Right forelimb (tissue), 1 donor: ENCODE measurements around the gene PHACTR2.
"Not testable (repeated sequence)": the region's sequence is repeated elsewhere in the genome, so short reads cannot be mapped to it uniquely, and the experiment has no call there.

Experiments used
- DNase-seq: peaks from one replicate; pipeline ENCODE4 v3.0.0-alpha.2; 2018

PHACTR2 gene

DNA sequence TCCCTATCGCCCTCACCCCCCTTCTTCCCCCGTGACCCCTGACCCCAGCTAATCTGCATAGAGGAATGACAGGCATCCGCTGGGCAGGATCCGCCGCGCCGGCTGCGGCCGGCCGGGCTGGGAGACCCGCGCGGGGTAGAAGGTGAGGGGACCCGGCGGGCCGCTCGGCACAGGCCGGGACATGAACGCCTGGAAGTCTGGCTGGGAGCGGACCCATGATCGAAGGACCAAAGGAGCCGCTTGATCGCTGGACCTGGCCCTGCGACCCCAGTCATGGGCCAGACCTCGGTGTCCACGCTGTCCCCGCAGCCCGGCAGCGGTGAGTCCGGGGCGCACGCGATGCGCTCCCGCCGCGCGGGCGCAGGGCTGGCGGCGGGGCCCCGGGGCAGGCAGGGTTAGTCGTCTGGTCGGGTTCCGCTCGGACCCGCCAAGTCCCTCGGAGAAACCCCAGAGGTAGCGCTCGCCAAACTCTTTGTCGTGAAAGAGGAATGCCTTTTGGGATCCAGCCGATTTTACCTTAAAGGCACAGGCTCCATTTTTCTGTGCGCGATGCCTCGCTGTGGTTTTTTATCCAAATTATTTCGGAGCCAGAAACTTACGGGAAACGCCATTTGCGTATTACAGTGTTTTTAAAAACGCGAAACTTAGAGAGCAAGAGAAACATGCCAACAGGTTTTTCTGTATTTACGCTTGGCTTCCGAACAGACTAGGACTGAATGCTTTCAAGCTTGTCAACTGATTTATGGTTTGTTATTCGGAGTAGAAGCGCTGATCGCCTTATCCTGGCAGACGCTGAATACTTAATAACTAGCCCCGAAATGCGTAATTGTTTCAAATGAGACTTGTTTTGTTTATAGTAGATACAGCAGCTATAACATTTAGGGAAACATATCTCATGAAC is at the start of gene PHACTR2:
TSS of gene PHACTR2 (plus strand) at position 75 of the 901 bp plus-strand sequence. CDS start at position 274, 199 bp downstream.
- DNase-seq: peak; percentile 94

DNA sequence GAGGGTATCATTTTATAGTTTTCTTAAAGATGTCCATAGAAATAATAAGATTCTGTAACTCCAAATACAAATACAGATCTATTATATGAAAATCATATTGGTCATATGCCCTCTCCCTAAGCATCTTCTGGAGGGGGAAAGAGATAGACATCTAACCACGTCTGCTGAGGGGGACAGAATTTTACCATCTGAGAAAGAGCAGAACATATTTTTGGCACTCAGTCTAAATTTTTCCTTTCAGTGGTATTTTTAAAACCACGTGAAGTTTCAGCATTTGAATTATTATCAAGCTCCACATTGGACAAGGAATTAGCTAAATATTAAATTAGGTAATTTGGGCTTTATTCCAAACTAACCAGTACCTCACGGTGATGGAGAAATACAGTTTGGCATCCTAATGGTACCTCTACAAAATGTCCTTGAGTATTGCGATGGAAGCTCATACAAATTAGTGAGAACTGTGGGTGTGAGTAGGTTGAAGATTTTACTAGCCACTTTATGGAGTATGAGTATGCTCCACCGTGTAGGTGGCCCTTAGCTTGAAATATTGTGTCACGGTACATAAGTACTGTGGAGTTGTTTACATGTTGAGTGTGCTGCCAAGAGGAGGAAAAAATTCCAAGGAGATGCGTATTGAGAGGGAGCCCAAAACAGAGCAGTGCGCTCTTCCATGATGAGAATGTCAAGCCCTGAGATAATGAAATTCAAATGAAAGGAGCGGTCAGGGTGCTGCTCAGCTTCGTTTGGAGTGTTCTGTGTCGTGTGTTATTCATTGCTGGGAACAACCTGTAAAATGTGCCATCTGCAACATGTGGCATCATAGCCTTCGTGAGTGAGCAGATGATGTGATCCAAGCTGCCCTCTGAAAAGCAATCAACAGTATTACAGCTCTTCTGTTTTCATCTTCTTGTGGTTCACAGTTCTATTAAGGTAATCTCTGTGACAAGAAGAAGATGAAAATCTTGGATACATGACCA is 48.4 kb upstream of the PHACTR2 start:
- no peak for DNase-seq

DNA sequence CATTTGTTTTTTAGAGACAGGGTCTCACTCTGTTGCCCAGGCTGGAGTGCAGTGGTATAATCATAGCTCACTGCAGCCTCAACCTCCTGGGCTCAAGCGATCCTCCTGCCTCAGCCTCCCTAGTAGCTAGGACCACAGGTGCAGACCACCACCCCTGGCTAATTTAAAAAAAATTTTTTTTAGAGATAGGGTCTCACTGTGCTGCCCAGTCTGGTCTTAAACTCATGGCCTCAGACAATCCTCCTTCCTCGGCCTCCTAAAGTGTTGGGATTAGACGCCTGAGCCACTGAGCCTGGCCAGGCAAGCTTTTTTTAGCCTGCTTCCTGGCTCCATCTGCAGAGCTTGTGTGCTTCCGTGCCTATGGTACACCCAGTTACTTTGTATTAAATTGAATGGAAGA is 46.6 kb upstream of the PHACTR2 start:
- DNase-seq: not testable (repeated sequence)

DNA sequence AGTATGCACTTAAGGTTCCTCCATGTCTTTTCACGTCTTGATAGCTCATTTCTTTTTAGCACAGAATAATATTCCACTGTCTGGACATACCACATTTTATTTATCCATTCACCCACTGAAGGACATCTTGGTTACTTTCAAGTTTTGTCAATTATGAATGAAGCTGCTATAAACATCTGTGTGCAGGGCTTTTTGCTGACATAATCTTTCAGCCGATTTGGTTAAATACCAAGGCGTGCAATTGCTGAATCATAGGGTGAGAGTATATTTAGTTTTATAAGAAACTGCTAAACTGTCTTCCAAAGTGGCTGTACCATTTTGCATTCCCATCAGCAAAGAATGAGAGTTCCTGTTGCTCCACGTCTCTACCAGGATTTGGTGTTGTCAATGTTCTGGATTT is 44.9 kb upstream of the PHACTR2 start:
- DNase-seq: no peak

DNA sequence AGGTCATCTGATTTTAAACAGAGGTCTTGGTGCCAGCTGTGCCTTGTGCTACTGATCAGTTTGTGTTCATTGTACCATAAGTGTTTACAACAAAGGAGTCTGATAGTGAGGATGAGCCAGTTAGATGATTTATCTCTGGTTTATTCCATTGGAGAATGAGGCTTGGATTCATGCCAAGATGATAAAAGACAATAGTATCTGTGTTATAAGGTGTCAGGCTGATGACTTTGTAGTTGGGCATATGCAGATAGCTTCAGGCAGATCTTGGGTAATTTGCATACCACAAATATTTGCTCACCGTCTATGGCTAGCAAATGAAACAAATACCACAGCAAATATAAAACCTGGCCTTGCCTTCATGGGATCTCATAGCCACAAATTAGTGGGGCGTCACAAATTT is 43.3 kb upstream of the PHACTR2 start:
- no peak for DNase-seq

DNA sequence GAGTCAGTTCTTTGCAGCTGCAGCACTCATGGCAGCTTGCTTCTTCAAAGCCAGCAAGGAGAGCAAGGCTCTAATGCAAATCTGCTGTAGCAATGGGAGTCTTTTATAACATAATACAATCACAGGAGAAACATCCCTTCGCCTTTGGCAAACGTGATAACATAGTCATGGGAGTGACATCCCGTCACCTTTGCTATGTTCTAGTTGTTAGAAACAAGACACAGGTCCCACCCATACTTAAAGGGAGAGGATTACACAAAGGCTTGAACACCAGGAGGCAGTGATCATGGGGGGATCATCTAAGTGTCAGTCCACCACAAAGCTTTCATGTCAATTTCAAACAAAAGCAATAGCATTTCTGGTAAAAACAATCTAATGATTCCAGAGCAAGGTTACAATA is 40.1 kb upstream of the PHACTR2 start:
- no peak for DNase-seq

DNA sequence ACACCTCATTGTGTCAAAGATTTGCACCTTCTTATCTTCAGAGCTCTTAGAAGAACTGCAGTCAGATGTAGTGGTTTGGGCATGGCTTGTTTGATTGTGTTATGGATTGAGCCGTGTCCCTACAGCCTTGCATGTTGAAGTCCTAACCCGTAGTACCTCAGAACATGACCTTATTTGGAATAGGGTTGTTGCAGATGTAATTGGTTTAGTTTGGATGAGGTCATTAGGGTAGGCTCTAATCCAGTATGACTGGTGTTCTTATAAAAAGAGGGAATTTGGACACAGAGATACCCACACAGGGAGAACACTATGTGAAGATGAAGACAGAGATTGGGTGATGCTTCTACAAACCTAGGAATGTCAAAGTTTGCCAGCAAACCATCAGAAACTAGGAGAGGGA is 35.4 kb upstream of the PHACTR2 start:
- DNase-seq: no peak

DNA sequence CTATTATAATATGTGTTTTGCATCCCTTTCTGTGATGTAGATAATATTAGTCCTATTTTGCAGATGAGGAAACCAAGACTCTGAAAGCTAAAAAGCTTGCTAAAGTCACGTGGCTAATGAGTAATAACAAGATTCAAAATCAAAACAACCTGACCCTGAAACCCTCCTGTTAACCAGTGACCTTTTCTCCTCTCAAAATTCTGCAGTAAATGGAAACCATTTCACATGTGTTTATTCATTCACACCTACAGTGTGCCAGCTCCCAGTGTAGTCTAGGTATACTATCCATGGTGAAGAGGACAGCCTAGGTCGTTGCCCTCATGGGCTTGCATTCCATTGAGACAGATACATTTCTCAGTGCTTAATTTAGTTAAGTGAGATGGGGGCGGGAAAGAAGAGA is 30.6 kb upstream of the PHACTR2 start:
- DNase-seq: no peak

DNA sequence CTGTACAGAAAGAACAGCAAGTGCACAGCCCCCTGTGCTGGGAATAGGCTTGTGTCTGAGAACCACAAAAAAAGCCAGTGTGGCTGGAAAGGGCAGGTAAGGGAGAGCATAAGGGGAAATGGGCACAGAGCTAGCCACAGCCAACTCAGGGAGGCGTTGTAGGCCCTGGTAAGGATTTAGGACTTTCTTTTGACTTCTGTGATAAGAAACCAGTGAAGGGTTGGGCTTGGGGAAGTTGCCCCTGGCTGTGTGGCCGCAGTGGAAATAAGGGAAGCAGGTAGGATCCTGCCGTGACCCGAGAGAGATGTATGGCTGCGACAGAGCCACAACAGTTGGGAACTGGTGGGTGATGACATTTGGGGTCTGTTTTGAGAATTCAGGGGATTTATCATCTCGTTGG is 30.0 kb upstream of the PHACTR2 start:
- no peak for DNase-seq

DNA sequence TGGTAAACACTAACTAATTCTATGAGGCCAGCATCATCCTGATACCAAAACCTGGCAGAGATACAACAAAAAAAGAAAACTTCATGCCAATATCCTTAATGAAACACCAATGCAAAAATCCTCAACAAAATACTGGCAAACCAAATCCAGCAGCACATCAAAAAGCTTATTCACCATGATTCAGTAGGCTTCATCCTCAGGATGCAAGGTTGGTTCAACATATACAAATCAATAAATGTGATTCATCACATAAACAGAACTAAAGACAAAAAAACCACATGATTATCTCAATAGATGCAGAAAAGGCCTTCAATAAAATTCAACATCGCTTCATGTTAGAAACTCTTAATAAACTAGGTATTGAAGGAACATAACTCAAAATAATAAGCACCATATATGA is 28.4 kb upstream of the PHACTR2 start:
- not testable (repeated sequence) for DNase-seq

DNA sequence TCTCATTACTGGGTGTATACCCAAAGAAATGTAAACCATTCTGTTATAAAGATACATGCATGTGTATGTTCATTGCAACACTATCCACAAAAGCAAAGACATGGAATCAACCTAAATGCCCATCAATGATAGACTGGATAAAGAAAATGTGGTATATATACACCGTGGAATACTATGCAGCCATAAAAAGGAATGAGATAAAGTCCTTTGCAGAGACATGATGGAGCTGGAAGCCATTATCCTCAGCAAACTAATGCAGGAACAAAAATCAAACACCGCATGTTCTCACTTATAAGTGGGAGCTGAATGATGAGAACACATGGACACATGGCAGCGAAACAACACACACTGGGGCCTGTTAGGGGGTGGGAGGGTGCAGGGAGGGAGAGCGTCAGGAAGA is 26.4 kb upstream of the PHACTR2 start:
- DNase-seq: not testable (repeated sequence)

DNA sequence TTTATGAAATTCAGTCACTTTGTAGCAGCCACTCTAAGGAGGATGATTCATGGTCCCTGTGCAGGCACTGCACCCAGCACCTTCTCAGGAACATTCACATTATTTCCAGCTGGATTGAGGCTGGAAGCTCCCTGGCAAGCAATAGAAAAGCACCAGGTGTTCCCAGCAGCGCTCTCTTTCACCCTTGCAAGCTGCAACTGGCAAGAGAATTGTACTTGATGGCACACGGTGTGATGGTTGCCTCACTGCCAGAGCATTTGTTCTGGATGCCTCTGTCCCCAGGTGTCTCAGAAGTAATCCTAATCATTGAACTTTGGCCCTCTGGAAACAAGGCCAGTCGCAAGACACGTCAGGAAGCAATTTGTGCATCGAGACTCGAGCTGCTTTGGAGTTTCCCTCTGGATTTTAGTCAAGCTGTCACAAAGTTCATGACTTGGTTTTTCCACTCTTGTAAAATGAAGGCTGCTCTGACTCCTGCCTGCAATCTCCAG is 24.9 kb upstream of the PHACTR2 start:
- peak; percentile 47 for DNase-seq

DNA sequence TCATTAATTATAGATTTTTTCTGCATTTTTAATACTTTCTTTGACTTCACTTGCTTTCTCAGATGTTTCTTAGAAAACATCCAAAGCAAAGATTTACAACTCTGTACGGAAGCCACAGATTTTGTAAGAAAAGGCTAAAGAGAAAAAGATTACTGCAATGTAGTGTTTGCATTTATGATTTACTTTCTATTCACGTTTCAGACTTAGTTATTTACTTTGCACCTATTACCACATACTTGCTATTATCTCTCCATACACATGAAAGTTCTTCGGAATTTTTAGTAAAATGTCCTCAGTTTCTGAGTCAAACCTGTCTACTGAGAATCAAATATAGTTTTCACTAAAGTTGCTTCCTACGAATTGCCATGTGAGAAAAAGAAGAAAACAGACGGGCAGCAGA is 22.2 kb upstream of the PHACTR2 start:
- DNase-seq: no peak

DNA sequence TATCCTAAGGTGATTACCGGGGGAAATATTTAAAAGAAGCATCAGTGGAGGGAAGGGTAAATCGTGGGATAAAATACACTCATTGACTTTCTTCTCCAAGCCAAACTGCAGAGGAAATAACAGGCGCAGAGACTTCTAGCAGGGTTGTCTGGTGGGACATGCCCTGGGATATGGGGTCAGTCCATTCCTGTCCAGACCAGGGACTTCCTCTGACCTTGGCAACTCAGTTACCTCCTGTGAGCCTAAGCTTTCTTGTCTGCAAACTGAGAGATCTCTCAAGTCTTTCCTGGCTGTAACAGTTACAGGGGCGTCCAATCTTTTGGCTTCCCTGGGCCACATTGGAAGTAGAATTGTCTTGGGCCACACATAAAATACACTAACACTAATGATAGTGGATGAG is 21.7 kb upstream of the PHACTR2 start:
- DNase-seq: no peak

DNA sequence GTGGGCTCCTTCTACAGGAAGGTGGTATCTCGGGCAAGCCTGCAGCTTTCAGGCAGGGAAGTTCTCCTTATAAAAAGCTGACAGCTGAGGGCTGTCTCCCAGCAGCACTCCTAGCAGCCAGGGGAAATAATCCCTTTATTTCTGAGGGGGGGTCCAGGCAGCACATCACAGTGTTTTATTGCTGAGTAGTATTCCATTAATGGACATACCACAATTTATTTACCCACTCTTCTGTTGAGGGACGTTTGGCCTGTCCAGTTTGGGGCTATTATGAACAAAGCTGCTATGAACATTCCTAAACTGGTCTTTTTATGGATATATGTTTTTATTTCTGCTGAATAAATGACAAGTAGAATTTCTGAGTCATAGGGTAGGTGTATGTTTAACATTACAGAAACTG is 20.0 kb upstream of the PHACTR2 start:
- no peak for DNase-seq

DNA sequence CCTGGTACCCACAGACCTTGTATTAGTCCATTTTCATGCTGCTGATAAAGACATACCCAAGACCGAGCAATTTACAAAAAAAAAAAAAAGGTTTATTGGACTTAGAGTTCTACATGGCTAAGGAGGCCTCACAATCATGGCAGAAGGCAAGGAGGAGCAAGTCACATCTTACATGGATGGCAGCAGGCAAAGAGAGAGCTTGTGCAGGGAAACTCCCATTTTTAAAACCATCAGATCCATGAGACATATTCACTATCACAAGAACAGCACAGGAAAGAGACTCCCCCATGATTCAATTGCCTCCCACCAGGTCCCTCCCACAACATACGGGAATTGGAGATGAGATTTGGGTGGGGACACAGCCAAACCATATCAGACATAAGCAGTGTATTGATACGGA is 17.6 kb upstream of the PHACTR2 start:
- not testable (repeated sequence) for DNase-seq

DNA sequence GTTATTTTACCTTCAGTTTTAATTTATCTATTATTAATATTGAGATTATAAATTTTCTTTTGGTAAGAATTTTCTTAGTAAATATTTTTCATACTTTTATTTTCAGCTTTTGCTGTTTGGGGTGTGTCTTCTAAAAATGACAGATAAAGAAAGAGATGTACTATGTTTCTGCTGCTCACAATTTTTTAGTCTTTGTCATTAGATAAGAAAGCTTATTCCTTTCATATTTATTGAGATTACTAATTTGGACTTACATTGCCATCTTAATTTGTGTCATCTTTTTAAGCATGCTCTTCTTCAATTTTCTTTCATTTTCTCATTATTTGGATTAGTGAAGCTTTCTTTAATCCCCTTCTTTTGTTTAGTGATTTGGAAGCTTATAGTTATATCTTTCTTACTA is 13.6 kb upstream of the PHACTR2 start:
- DNase-seq: no peak

DNA sequence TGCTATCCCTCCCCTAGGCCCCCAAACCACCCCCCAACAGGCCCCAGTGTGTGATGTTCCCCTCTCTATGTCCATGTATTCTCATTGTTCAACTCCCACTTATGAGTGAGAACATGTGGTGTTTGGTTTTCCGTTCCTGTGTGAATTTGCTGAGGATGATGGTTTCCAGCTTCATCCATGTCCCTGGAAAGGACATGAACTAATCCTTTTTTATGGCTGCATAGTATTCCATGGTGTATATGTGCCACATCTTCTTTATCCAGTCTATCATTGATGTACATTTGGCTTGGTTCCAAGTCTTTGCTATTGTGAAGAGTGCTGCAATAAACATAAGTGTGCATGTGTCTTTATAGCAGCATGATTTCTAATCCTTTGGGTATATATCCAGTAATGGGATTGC is 11.8 kb upstream of the PHACTR2 start:
- not testable (repeated sequence) for DNase-seq

DNA sequence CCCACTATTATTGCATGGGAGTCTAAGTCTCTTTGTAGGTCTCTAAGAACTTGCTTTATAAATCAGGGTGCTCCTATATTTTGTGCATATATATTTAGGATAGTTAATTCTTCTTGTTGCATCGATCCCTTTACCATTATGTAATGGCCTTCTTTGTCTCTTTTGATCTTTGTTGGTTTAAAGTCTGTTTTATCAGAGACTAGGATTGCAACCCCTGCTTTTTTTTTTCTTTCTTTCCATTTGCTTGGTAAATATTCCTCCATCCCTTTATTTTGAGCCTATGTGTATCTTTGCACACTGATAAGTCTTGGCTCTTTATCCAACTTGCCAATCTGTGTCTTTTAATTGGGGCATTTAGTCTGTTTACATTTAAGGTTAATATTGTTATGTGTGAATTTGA is 8.3 kb upstream of the PHACTR2 start:
- DNase-seq: not testable (repeated sequence)

DNA sequence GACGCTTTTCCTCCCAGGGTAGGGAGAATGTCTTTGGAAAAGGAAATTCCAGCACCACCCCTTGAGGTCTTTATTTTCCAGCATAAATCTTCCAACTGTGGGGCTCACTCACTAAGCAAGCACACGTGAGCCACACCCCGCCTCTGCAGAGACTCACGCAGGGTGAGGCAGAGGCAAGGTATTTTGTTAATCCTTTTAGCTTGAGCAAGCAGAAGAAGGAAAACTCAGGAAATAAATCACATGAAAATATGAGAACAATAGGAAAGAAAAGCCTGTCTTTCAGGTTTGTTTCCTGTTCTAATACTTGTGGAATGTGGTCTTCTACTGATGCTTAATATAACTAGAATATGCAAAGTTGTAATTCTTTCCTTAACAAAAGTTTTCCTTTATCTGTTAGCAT is 4.1 kb upstream of the PHACTR2 start:
- no peak for DNase-seq

DNA sequence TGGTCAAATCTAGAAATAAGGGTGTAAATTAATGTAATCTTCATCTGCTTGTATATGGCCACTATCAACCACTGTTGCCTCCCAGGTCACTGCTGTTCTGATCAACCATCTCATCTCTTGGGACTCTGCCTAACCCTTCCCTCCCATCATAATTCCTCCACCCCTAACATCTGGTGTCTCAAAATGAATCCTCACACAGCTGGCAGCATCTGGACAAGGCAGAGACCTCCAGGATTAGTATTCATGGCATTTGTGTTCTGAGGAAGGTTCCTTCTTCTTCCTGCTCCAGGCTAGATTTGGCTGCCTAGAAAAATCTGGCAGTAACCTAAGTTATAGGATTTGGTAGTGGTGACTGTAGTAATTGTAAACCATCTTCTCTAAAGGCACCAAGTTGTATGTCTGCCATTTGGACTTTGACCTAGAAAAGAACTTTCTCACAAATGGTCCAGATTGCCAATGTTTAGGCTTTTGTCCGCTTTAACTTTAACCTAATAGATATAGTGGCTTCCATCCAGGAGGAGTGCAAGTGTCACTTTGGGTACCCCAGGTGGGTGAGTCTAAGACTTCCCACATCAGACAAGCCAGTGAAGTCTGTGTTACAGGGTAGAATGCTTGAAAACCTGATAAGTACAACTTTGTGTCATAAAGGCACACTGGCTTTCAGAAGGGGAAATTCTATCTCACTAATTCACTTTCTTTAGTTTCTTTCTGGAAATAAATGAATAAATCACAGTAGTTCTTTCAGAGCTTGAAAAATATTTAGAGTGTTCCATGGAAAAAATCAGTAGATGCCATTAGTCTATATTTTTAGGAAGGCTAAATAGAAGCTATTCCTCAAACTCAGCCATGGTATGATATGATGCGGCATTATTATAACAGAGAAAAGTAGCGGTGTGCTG is 3.0 kb upstream of the PHACTR2 start:
- DNase-seq: no peak

DNA sequence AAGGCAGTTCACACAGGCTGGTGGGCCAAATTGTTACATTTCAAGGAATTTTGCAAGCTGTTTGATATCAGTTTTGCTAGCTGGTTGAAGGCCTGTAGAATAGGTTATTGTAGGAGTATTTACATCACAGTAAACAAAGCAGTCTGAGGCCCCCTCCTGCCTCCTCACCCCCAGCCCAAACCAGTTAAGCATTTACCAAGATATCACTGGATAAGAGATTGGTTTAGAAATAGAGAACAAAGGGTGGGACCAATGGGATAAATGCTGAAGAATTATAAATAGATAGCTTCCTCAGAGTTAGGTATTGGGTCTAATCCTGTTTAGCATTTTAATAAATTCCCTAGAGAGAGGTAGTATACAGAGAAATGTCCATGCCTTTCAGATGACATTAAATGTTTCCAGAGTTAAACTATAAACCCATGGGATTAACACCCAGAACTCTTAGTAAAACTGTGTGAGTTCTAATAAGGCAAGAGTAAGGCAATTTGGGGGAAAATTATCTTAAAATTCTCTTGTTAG is 2.3 kb upstream of the PHACTR2 start:
- DNase-seq: no peak
